GM23248 (cell line): ENCODE results near the gene HDAC4.

ENCODE experiments used
- EZH2 ChIP-seq: fragments of 200-600 bp; sonication (generic); IDR thresholded peaks from 2 replicates; pipeline ENCODE4 v1.6.1; 2018; ENCODE audit warnings: antibody characterized with exemption, mild to moderate bottlenecking; ENCODE audit not compliant: insufficient read depth, poor library complexity, severe bottlenecking
- EZH2phosphoT487 ChIP-seq: fragments of 200-600 bp; sonication (generic); IDR thresholded peaks from 2 replicates; pipeline ENCODE4 v1.6.1; 2018; ENCODE audit warnings: antibody characterized with exemption, moderate library complexity, mild to moderate bottlenecking, low read depth; ENCODE audit not compliant: insufficient read depth

- no peak for TF ChIP-seq EZH2phosphoT487
- TF ChIP-seq EZH2 = no peak
Observed at GRCh38 chr2:239209783-239210182, 191.0 kb downstream of the HDAC4 start.
